GM21360 (cell line): ENCODE data around the gene RLN2.
A peak's percentile ranks its signal among the peaks of the same experiment; 100 is the strongest.
"Not testable (repeated sequence)": the region's sequence is repeated elsewhere in the genome, so short reads cannot be mapped to it uniquely, and the experiment has no call there.

Experiments used
- ATAC-seq: cut with Tn5 transposase; IDR thresholded peaks from one replicate; pipeline ENCODE4 v1.9.1; 2021; ENCODE audit warnings: mild to moderate bottlenecking, moderate library complexity; ENCODE audit not compliant: unreplicated experiment

The RLN2 gene, protein sequence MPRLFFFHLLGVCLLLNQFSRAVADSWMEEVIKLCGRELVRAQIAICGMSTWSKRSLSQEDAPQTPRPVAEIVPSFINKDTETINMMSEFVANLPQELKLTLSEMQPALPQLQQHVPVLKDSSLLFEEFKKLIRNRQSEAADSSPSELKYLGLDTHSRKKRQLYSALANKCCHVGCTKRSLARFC

DNA sequence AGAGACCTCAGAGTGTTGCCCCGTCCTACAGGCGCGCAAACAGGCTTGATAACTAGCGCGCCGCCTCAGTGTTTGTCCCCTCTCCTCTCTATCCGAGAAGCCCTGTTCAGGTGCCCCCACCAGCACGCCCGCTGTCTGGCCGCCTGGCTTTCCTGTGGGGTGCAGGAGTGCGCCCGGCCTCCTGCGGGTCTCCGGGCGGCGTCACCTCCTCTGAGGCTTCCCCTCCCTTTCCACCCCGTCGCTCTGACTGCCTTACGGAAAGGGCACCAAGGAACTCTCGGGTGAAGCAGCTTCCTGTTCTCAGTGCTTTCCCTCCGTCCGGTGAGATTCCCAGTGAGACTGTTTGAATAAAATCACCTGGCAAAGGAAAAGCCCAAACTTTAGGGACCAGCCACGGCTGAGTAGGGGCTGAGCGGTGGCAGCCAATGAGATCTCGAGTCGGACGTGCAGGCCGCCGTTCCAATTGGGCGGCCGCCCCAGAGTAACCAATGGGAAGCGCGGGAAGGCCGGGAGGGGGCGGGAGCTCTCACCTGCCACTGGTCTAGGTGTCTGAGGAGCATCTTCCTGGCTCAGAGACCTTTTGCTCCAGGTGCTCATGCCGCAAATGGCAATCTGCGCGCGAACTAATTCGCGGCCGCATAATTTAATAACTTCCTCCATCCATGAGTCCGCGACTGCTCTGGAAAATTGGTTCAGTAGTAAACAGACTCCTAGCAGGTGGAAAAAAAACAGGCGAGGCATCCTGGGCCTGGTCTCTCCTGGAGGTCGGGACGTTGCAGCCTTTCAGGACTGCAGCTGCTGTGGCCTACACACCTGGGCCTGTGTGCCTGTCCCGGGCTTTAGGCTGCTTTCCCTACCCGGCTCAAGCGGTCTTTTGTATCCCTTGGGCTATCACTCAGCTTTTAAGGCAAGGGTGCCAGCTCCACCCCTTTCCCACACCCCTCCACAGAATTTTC lies at the start of gene RLN2:
Gene RLN2 (minus strand): TSS at position 877 of the 956 bp plus-strand sequence. CDS start 136 bp downstream, at position 741.
- peak; percentile 99 for ATAC-seq

DNA sequence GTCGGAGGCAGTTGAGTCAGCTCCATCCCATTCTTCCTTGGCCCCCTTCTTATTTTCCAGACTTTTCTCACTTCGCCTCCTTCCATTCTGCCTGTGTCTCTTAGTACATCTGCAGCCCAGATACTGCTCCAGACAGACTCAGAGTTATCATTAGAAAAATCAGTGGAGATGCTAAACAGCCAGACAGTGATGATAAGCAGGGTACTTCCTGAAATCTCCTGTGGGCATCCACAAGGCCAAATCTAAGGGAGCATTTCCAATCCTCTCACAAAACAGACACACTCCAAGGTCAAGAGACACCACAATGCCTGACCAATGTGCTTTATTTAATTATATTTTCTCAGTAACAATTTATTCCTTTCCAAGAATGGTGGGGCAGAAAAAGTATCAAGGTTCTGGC lies 49.7 kb upstream of the RLN2 start:
- no peak for ATAC-seq

- ATAC-seq, result no peak
These were observed 48.2 kb upstream of the RLN2 start for GRCh38 chr9:5352637-5353248.

GRCh38 chr9:5338992-5339981 lies 34.8 kb upstream of the RLN2 start, which contains the start of gene RLN1:
RLN1 (minus strand) TSS chr9:5339876; CDS start chr9:5339746, 130 bp downstream.
- peak; percentile 98 for ATAC-seq

DNA sequence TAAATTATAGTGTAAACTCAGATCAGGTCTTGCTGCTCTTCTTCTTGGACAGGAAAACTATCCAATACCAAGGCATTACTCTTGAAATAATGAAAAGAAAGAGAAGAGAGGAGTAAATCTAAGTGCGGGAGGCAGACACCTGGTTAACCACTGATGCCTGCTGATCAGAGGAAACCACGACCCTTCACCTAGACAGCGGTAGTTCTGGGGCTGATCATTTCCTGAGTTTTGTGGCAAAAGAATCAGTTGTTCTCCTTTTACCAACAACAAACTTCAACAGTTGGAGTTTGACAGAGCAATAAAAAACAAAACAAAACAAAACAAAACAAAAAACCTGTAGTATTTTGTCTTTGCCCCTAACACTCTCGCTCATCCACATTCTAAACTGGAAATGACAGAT lies 32.2 kb upstream of the RLN2 start:
- ATAC-seq, result no peak

- not testable (repeated sequence) for ATAC-seq
These were observed 26.8 kb upstream of the RLN2 start for GRCh38 chr9:5331276-5331675.

GRCh38 chr9:5326893-5327548 lies 22.5 kb upstream of the RLN2 start:
- no peak for ATAC-seq

DNA sequence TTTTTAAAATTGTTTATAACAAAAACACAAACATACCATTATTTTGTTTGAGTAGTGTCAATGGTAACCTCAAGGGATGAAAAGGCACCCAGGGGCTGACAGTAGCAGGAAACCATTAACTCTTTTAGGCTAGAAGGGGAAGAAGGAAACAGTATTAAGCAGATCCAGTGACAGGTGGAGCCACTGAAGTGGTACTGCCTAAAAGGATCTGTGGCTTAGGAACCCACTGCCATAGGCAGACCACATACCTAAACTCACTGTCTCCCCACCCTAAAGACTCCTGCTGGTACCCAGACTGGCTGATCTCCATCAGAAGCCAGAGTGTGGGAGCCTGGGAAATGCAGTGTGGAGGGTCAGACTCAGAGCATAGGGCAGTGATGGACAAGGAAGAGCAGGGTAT lies 21.7 kb upstream of the RLN2 start:
- no peak for ATAC-seq

DNA sequence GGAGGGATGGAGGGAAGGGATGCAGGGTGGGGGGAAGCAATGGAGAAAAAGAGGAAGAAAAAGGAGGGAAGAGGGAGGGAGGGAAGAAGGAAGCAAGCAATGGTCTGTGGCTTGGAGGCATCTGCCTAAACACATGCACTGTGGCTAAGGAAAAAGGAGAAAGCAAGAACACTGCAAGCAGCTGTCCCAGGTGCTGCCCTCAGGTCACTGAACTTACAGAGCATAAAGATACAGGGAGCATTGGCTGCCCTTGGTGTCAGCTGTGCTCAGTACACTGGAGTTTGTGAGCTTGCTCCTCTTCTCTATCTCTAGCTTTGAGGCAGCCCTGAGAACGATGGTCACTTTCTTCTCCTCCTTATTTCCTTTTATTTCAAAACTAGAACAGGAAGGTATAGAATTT lies 17.1 kb upstream of the RLN2 start:
- ATAC-seq, result not testable (repeated sequence)

DNA sequence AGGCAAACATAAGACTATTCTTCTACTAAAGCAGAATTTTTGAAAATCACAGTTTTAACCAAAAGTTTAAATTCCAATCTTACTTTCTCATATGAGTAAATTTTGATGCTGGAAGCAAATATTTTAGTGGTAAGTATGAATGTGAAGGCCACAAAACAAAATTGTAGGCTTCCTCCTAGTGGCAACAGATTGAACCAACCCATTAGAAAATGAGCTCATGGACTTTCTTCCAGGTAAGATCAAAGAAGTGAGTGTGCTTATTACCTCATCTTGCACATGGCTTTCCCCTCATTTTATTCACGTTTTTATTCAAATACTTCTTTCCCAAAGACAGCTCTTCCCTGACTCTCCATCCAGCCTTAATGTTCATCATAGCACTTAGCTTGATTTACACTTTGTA lies 16.5 kb upstream of the RLN2 start:
- ATAC-seq, result no peak

DNA sequence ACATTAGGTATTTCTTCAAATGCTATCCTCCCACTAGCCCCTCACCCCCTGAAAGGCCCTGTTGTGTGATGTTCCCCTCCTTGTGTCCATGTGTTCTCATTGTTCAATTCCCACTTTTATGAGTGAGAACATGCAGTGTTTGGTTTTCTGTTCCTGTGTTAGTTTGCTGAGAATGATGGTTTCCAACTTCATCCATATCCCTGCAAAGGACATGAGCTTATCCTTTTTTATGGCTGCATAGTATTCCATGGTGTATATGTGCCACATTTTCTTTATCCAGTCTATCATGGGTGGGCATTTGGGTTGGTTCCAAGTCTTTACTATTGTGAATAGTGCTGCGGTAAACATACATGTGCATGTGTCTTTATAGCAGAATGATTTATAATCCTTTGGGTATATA lies 11.9 kb upstream of the RLN2 start:
- ATAC-seq, result not testable (repeated sequence)

DNA sequence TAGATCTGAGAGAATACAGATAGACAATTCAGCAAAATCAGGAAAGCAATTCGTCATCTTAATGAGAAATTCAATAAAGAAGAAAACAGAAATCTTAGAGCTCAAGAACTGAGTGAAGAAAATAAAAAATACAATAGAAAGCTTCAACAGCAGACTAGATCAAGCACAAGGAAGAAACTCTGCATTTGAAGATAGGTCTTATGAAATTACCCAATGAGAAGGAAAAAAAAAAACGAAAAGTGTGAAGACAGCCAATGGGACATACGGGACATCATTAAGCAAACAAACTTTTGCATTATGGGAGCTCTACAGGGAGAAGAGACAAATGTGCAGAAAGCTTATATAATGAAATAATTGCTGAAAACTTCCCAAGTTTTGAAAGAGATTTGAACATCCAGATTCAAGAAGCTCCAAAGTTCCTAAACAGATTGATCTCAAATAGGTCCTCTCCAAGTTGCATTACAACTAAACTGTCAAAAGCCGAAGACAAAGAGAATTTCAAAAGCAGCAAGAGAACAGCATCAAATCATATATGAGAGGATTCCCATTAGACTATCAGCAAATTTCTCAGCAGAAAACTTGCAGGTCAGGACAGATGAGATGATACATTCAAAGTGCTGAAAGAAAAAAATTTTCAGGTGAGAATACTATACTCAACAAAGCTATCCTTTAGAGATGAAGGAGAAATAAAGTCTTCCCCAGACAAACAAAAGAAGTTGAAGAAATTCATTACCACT lies 10.8 kb upstream of the RLN2 start:
- ATAC-seq, result no peak

DNA sequence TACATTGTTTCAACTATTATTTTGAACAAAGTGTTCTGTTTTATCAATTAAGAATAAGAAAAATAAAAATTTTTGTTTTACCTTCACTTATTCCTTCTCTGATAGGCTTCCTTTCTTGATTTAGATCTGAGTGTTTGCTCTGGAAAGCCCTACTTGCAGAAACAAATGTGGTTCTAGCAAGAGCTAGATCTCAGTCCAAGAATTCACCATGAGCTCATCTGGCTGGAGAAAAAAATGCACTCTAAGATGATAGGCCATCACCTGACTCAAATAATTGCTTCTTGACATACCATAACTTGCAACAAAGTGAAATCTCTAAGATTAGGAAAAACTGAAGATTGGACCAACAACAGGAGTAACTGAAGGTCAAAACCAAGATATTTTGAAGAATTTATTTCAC lies 6.3 kb upstream of the RLN2 start:
- no peak for ATAC-seq

- ATAC-seq, result no peak
These were observed 1.2 kb upstream of the RLN2 start for GRCh38 chr9:5305741-5306140.

- no peak for ATAC-seq
These were observed 3.0 kb downstream of the RLN2 start for GRCh38 chr9:5301544-5301943.

- ATAC-seq, result no peak
These were observed 12.4 kb downstream of the RLN2 start for GRCh38 chr9:5292141-5292540.

- no peak for ATAC-seq
These were observed 15.9 kb downstream of the RLN2 start for GRCh38 chr9:5288591-5288990.

- no peak for ATAC-seq
These were observed 18.3 kb downstream of the RLN2 start for GRCh38 chr9:5286262-5286661.

DNA sequence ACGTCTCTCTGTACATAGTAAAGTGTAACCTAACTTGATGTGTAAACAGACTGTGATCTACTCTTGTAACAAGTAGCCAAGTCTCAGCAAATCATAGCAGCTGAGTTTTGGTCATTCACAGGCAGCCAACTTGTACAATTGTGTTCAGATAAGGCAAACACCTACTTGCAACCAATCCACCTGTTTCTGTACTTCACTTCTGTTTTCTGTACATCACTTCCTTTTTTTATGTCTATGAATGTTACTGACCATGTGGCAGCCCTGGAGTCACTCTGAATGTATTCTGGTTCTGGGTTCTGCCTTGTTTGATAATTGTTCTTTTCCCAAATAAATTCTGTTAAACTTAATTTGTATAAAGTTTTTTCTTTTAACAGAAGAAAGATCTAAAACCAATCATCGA lies 26.0 kb downstream of the RLN2 start:
- ATAC-seq, result no peak
